Measurements from ENCODE around the gene CCDC154. TPM values are rescaled to one million over a fixed set of nuclear protein-coding genes. Genes with fewer than 3 reads are reported as not detected.
"Not testable (repeated sequence)": the region's sequence is repeated elsewhere in the genome, so short reads cannot be mapped to it uniquely, and the experiment has no call there.

The CCDC154 gene
- total RNA-seq, 1 experiment from 2014 or later: 0.06 TPM

DNA sequence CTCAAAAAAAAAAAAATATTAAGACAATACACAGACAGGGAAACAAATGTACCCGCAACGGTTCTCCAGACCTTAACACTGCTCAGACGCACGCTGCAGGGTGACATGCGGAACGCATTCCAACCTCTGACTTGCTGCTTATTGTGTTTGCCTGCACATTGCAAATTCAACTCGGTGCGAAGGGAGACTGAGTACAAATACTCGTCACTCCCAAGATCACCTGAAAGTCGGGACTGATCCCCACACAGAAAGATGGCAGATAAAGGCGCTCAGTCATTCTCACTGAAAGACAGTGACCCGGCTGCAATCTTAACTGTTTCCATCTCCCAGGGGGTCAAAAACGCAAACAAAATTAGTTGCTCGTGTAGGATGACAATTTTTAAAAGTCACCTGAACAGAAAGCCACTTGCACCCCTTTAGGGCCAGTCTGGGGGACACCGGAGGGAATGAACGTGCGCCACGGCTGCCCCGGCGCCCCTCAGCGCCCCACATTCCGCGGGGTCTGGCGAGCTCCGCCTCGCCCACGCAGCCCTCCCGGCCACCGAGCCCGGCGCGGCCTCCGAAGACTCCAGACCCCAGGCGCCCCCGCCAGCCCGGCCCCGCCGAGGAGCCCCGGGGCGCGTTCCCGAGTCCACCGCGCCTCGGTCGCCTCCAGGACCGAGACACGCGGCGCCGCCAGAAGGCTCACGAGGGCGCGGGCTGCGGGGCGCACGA, 29.9 kb upstream of the CCDC154 start:
- no peak for DNase-seq (ENCODE audit: low read depth)

DNA sequence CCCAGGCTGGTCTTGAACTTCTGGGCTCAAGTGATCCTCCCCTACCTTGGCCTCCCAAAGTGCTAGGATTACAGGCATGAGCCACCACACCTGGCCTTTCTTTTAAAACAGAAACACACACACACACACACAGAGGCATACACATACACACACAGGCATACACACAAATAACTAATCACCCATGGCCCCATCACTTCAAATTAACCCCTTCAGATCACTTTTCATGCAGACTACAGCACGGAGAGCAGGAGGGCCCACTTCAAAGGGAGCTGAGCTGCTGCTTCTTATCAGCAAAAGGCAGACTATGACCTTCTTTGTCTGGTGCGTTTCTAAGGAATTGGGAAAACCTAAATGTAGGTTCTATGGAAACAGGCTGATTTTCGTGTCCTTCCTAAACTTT, 28.6 kb upstream of the CCDC154 start:
- no peak for DNase-seq (ENCODE audit: low read depth)

DNA sequence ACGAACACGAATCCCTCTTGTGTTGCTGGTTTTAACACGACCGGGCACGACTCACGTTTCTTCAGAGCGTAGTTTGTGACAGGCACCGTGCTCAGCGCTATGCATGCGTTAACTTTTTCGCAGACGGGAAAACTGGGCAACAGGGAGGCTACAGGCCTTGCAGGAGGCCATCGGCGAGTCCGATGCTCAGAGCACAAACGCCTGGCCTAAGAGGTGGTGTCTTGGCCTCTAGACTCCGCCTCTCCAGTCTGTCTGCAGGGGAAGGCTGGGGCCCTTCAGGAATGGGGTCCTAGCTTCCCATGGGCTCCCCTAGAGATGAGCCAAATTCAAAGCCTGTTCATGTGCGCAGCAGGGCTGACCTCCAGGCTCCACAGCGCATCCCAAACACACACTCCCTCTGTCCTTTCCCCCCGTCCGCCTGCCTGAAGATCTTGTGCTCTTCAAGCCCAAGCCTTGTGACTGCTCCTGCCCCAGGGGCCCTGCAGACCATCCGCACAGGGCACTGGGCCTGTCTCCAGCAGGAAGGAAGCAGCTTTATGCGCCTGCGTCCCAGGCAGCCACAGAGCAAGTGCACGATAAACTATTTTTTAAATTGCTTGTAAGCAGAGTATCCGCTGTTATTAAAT, 27.3 kb upstream of the CCDC154 start:
- no peak for DNase-seq (ENCODE audit: low read depth)

DNA sequence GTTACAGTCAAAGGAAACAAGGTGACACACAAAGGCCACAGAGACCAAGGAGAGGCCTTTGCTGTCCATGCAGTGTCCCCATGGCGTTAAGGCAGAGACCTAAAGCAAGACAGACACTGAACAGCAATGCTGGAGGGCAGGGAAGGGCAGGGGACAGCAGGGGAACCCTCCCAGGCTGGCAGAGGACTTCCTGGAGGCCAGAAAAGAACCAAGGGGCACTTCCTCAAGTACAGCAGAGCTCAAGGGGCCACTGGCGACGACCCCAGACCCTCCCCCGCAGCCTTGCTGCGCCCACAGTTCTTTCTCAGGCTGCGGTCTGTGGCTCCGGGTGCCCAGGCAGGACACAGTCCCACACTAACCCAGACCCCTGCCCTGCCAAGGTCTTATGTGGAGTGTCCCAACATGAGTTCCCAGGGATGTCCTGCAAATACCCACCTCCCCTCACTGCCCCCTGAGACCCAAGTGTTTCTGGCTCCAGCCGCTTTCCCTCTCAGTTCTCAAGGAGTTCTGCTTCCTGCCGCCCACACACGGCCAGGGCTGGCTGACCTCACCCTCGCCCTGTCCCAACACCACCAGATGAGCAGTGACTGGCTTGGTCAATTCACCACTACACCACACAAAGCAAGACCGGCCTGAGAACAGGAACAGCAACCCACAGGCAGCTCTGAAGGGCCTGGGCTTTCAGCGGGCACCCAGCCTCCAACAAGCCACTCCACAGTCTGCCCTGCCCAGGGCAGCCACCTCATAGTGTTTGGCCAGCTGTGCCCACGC, 26.3 kb upstream of the CCDC154 start:
- DNase-seq (ENCODE audit: low read depth): peak; percentile 49

- DNase-seq (ENCODE audit: low read depth): no peak
These were observed 25.4 kb upstream of the CCDC154 start for GRCh38 chr16:1469693-1470201.

DNA sequence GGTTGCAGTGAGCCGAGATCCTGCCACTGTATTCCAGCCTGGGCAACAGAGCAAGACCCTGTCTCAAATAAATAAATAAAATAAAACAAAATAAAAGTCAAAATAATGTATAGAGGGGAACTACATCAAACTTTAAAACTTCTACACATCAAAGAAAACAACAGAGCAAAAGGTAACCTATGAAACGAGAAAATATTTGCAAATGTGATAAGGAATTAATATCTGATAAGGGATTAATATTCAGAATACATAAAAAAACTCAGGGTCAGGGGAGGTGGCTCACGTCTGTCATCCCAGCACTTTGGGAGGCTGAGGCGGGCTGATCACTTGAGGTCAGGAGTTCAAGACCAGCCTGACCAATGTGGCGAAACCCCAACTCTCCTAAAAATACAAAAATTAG, 24.8 kb upstream of the CCDC154 start:
- DNase-seq (ENCODE audit: low read depth): not testable (repeated sequence)

DNA sequence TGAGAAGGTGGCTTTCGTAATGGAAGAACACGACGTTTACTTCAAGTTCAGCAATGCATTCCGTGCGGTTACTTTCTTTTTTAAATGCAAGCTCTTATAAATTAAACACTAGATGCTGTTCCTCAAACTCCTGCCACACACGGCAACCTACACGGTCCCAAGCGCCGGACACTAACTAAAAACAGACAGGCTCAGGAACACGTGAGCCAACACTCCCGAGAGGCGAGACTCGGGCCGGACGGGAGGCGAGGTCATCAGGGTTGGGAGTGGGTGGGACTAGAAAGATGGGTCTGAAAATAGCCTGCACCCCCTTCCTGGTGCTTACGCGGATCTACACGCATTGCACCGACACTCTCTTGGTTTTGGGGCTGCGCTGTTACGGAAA, 24.1 kb upstream of the CCDC154 start:
- DNase-seq (ENCODE audit: low read depth): no peak

- DNase-seq (ENCODE audit: low read depth): no peak
These were observed 22.7 kb upstream of the CCDC154 start for GRCh38 chr16:1466968-1467521.

GRCh38 chr16:1466054-1466453, 21.7 kb upstream of the CCDC154 start:
- no peak for DNase-seq (ENCODE audit: low read depth)

DNA sequence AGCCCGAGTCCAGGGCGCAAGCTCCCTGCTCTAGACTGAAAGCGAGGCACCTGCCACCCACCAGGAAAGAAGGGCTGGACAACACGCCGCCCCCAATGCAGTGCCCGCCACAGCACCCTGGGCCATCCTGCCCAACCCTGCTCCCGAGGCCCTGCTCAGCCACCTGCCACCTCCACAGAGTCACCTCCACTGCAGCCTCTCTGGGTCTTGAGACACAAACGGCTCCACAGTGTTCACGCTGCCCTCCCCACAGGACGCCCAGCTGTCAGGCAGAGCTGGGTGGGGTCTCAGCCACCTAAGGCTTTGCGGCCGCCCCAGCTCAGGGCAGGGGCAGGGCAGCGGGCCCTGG, 21.2 kb upstream of the CCDC154 start:
- no peak for DNase-seq (ENCODE audit: low read depth)

DNA sequence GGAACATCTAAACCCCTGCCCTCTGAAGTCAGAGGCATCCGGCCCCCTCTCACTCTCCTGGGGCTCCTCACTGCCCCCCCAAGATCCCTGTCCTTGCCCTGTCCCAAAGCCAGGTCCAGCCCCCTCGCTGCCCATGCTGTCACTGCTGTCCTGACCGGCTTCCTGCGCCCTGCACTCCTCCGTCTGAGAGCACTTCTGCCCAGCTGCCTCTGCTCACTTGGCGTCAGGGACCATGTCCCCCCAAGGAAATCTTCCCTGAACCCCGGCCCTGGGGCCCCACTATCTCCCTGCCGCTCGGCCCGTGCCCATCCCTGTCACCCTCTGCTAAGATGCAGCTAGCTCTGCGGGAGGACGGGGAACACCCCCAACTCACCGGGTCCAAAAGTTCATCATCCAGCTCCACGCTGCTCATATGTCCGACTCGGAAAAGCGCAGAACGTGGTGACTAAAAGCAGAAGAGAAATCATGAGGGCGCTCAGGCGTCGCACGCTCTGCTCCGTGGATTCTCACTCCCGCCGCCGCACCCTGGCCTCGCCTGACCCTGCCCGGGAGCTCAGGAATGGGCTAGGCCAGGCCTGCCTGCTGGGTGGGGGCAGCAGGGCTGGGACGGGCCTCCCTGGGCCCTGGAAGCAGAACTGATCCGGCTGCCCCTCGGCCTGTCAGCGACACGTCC, 20.7 kb upstream of the CCDC154 start:
- no peak for DNase-seq (ENCODE audit: low read depth)

- DNase-seq (ENCODE audit: low read depth): no peak
These were observed 20.0 kb upstream of the CCDC154 start for GRCh38 chr16:1464196-1464893.

DNA sequence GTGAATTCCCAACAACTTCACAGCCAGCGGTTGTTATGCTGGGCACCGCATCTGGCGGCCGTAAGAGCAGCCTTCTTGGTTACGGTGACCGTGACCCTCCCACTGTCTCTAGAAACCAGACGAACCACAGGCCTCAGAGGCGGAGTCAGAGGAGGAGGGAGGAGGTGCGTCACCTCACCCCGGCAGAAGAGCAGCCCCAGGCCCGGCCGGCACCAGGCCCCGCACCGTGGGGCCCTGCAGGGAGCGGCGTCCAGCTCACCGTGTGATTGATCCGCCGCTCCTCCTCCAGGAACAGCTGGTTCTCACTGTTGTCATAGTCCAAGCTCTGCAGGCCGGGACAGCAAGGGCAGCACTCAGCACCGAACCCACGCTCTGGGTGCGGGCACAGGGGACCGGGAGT, 16.8 kb upstream of the CCDC154 start:
- no peak for DNase-seq (ENCODE audit: low read depth)

DNA sequence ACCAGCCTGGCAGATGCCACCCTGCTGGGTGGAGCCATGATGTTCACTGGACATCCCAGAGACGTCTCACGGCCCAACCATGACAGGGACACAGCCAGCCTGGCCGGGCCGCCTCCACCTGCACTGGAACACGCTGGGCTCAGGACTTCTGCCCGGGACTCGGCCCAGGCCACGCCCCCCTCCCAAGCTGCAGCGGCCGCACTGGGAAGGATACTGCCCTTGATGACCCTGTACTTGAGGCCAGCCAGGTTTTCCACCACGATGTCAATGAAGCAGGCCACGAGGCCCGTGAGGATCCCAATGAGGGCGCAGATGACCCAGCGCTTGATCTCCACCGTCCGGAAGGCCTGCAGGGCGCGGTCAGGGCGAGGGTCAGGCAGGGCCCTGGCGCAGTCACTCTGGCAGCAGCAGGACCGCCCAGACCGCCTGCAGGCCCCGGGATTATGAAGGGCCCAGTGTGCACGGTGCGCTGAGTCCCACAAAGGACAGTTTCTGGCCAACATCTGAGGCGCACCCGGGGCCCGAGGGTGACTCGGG, 16.3 kb upstream of the CCDC154 start:
- DNase-seq (ENCODE audit: low read depth): no peak

DNA sequence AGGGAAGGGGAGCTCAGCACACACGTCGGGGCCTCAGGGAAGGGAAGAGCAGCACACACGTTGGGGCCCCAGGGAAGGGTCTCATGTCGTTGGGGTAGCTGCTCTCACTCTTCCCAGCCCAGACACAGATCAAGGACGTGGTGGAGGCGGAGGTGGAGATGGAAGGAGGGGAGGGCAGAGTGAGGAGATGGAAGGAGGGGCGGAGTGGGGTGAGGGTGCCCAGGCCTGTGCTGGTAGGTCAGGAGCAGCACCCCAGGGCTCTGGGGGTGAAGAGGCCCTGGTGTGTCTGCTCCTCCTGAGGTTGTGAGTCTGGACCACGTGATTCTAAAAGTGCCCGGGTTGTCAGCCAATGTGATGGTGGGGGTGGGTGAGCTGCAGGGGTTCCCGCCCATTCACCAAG, 15.6 kb upstream of the CCDC154 start:
- DNase-seq (ENCODE audit: low read depth): no peak

DNA sequence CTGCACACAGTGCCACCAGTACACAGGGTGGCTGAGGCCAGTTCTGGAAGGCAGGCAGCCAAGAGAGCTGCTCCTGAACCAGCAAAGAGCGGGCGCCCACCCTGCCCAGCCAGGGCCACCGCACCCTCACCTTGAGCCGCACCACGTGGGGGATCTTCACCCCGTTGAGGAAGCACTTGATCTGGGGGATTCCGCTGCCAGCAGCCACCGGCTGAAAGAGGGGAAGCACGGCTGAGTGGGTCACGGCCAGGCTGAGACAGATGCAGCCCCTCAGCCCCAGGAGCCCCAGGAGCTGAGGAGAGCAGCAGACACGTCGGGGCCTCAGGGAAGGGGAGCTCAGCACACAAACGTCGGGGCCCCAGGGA, 14.6 kb upstream of the CCDC154 start:
- DNase-seq (ENCODE audit: low read depth): no peak

DNA sequence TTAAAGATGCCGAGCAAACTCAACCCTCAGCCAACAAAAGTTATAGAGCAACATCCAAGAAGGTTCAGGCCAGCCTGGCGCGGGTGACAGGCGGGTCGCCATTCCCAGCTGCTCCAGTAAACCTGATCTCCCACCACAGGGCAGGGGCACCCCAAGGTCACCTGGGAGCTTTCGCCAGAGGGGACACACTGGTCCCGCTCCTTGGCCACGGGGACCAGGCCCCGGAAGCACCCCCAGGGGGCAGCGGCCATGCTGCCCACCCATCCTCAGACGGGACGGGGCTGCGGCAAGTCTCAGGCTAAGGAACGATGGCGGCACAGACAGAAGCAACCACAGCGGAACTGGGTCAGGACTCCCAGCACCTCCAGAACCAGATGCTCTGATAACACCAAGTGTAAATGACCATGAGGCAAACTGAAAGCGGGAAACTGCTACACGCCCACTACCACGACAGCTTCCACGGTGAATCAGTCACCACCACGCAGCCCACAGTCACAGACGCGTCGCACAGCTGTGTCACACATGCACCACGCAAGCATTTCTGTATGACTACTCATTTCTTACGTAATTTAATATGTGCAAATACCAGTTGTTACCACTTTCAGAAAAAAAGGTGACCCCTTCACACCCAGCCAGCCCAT, 14.1 kb upstream of the CCDC154 start:
- peak; percentile 53 for DNase-seq (ENCODE audit: low read depth)

- no peak for DNase-seq (ENCODE audit: low read depth)
These were observed 13.3 kb upstream of the CCDC154 start for GRCh38 chr16:1457489-1458245.

DNA sequence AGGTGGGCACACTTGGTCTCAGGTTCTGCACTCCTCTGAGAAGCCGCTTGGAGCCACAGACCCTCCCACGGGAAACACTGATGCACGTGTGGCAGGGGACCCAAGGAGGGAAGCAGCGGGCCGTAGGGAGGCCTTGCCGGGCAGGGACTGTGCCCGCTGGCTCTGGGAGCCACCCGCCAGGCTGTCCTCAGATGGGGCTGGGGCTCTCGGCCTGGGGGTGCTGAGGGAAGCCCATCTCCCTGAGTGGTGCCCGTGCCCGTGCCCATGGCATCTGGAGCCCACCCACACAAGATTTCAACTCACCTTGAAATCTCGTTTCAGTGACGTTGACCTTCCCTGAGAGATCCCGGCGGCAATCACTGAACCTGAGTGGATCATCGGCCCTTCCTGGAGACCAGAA, 12.6 kb upstream of the CCDC154 start:
- DNase-seq (ENCODE audit: low read depth): no peak

Data from LHCN-M2 (cell line).